Left ventricle myocardium inferior (tissue), 1 donor: ENCODE measurements around the gene ADAT3. TPM values are rescaled to one million over a fixed set of nuclear protein-coding genes. Genes with fewer than 3 reads are reported as not detected.
"Not testable (repeated sequence)": the region's sequence is repeated elsewhere in the genome, so short reads cannot be mapped to it uniquely, and the experiment has no call there.

Experiments used
- DNase-seq: peaks from one replicate; pipeline ENCODE4 v3.0.0-alpha.2; 2020
- H3K27ac ChIP-seq: fragments of 200-600 bp; replicated peaks from 2 replicates; pipeline ENCODE4 v1.8.0; 2021
- H3K27me3 ChIP-seq: fragments of 200-600 bp; 2 replicates; pipeline ENCODE4 v1.8.0; 2021; ENCODE audit warnings: low read depth
- H3K36me3 ChIP-seq: fragments of 200-600 bp; 2 replicates; pipeline ENCODE4 v1.8.0; 2021
- H3K4me1 ChIP-seq: fragments of 200-600 bp; 2 replicates; pipeline ENCODE4 v1.8.0; 2021
- H3K4me3 ChIP-seq: fragments of 200-600 bp; 2 replicates; pipeline ENCODE4 v1.8.0; 2021; ENCODE audit warnings: mild to moderate bottlenecking, moderate library complexity
- H3K9me3 ChIP-seq: fragments of 200-600 bp; replicated peaks from 2 replicates; pipeline ENCODE4 v1.8.0; 2021
- CTCF ChIP-seq: fragments of 200-600 bp; IDR thresholded peaks from 2 replicates; pipeline ENCODE4 v1.8.0; 2021; ENCODE audit warnings: antibody characterized with exemption, mild to moderate bottlenecking, borderline replicate concordance
- intact Hi-C: fragments of 100-400 bp; cut with micrococcal nuclease; formaldehyde crosslinking; loops from one replicate; pipeline ENCODE4 v1.11.0; 2022
- total RNA-seq: library from RNA; stranded (reverse); fragmentation: NEBNext Ultra II Directional; extraction: Animal tissue kit (Norgen Biotek cat#: 25700); gene quantifications from one replicate; pipeline ENCODE4 v1.2.1, GENCODE V29; 2021
- donor health status: DM: no; HTN: yes; CAD: no; lungs with severe emphysema.

ADAT3 gene
- total RNA-seq, 1 donor from 2014 or later, result 1.8 TPM

GRCh38 chr19:1871630-1872029, 33.6 kb upstream of the ADAT3 start:
- H3K36me3 ChIP-seq, result peaks cover 3% of the 10 kb centered on the region
- peak overlapping the region; percentile 98 for H3K27ac ChIP-seq
- intact Hi-C loops, result no loop called here
- H3K9me3 ChIP-seq, result no peaks in the 10 kb centered on the region
- H3K4me3 ChIP-seq, result no peak overlapping the region
- H3K4me1 ChIP-seq, result peaks cover 51% of the 10 kb centered on the region
- H3K27me3 ChIP-seq, result no peaks in the 10 kb centered on the region
- no peak for TF ChIP-seq CTCF
- DNase-seq, result no peak

GRCh38 chr19:1872807-1873523, 32.2 kb upstream of the ADAT3 start:
- peak overlapping the region; percentile 99 for H3K4me3 ChIP-seq
- intact Hi-C loops, result no loop called here
- TF ChIP-seq CTCF, result no peak
- peaks cover 54% of the 10 kb centered on the region for H3K4me1 ChIP-seq
- H3K9me3 ChIP-seq, result no peaks in the 10 kb centered on the region
- no peak for DNase-seq
- peaks cover 3% of the 10 kb centered on the region for H3K36me3 ChIP-seq
- H3K27ac ChIP-seq, result peak overlapping the region; percentile 98
- no peaks in the 10 kb centered on the region for H3K27me3 ChIP-seq

- Histone ChIP-seq H3K9me3 (no peaks in the 10 kb centered on the region), H3K4me1 (peaks cover 58% of the 10 kb centered on the region), H3K36me3 (peaks cover 3% of the 10 kb centered on the region), H3K27ac (peak overlapping the region; percentile 98), H3K27me3 (no peaks in the 10 kb centered on the region), H3K4me3 (peak overlapping the region; percentile 99)
- DNase-seq, result peak; percentile 67
- no peak for TF ChIP-seq CTCF
- intact Hi-C loops, result no loop called here
Measured at GRCh38 chr19:1873524-1874473, 31.4 kb upstream of the ADAT3 start.

- intact Hi-C loops, result no loop called here
- H3K27me3 ChIP-seq, result no peaks in the 10 kb centered on the region
- TF ChIP-seq CTCF, result no peak
- peak overlapping the region; percentile 98 for H3K27ac ChIP-seq
- peaks cover 3% of the 10 kb centered on the region for H3K36me3 ChIP-seq
- H3K9me3 ChIP-seq, result no peaks in the 10 kb centered on the region
- peaks cover 59% of the 10 kb centered on the region for H3K4me1 ChIP-seq
- no peak for DNase-seq
- peak overlapping the region; percentile 99 for H3K4me3 ChIP-seq
Measured at GRCh38 chr19:1874554-1875185, 30.5 kb upstream of the ADAT3 start.

GRCh38 chr19:1875265-1875645, 29.9 kb upstream of the ADAT3 start:
- DNase-seq, H3K36me3 ChIP-seq, intact Hi-C loops, H3K9me3 ChIP-seq, H3K27me3 ChIP-seq: not testable (repeated sequence)
- Histone ChIP-seq H3K4me3 (peak overlapping the region; percentile 99), H3K4me1 (peaks cover 64% of the 10 kb centered on the region), H3K27ac (peak overlapping the region; percentile 98)
